Measurements from ENCODE around the gene NEURL4. TPM values are rescaled to one million over a fixed set of nuclear protein-coding genes. Genes with fewer than 3 reads are reported as not detected.

NEURL4 gene
- total and polyA plus RNA-seq, 5 donors from 2014 or later, result 0.27 to 39.5 (median 1.1) TPM

- Mint-ChIP-seq H3K36me3 (no peaks in the 10 kb centered on the region), H3K27ac (peak overlapping the region in 2 of 3 donors; percentile 20 to 78), H3K9me3 (peaks cover 0 to 2% (median 0%) of the 10 kb centered on the region in 7 donors), H3K4me1 (peaks cover 5 to 24% (median 12%) of the 10 kb centered on the region in 4 donors), H3K4me3 (peak overlapping the region in 1 of 4 donors; percentile 67), H3K27me3 (peaks cover 41% of the 10 kb centered on the region)
- no peak for ATAC-seq (ENCODE audit: low read depth in 2 of 2)
- Histone ChIP-seq H3K9me3 (ENCODE audit: control insufficient read depth in 2 of 2, low read length in 2 of 2) (no peaks in the 10 kb centered on the region), H3K4me3 (ENCODE audit: low read depth, low read length) (no peak overlapping the region), H3K27ac (ENCODE audit: insufficient read depth, low read length, poor library complexity, severe bottlenecking) (no peak overlapping the region), H3K36me3 (ENCODE audit: control insufficient read depth, insufficient read depth, low read length) (no peaks in the 10 kb centered on the region), H3K4me1 (ENCODE audit: control insufficient read depth, insufficient read depth, low read length, poor library complexity, severe bottlenecking) (peaks cover 19% of the 10 kb centered on the region), H3K27me3 (ENCODE audit: control insufficient read depth, insufficient read depth, low read length) (peaks cover 6% of the 10 kb centered on the region)
- DNase-seq, result no peak
Observed at GRCh38 chr17:7266784-7267183, 62.4 kb downstream of the NEURL4 start.

Other genes with a start within 250 kb of the NEURL4 start
Only the 30 nearest of the 34 such genes appear.
- not detected for gene ASGR2, start 214.5 kb downstream of the NEURL4 start, total RNA-seq
- not detected for gene ASGR2, start 214.5 kb downstream of the NEURL4 start, polyA plus RNA-seq
- not detected for gene ASGR1, start 150.0 kb downstream of the NEURL4 start, total RNA-seq
- under 1 TPM in 1 of 4 donors, not detected in 3; 0.24 TPM for gene ASGR1, start 150.0 kb downstream of the NEURL4 start, polyA plus RNA-seq
- 2.9 TPM for gene DLG4, start 109.5 kb downstream of the NEURL4 start, total RNA-seq
- gene DLG4, start 109.5 kb downstream of the NEURL4 start, polyA plus RNA-seq, result under 1 TPM; 0.22 to 0.73 (median 0.42) TPM
- gene ACADVL, start 109.4 kb downstream of the NEURL4 start, total RNA-seq, result 277 TPM
- 10 to 100 TPM; 73.6 to 92.3 (median 84.9) TPM for gene ACADVL, start 109.4 kb downstream of the NEURL4 start, polyA plus RNA-seq
- gene DVL2, start 94.8 kb downstream of the NEURL4 start, total RNA-seq, result 35.8 TPM
- gene DVL2, start 94.8 kb downstream of the NEURL4 start, polyA plus RNA-seq, result 10 to 100 TPM; 10.5 to 19.4 (median 15.7) TPM
- gene PHF23, start 89.9 kb downstream of the NEURL4 start, total RNA-seq, result 16.0 TPM
- 10 to 100 TPM; 17.0 to 24.8 (median 21.2) TPM for gene PHF23, start 89.9 kb downstream of the NEURL4 start, polyA plus RNA-seq
- 227 TPM for gene GABARAP, start 86.9 kb downstream of the NEURL4 start, total RNA-seq
- gene GABARAP, start 86.9 kb downstream of the NEURL4 start, polyA plus RNA-seq, result 1,000 to 10,000 TPM in 2 of 4 donors, 100 to 1,000 TPM in 2; 939 to 1,205 (median 986) TPM
- gene CTDNEP1, start 77.6 kb downstream of the NEURL4 start, total RNA-seq, result 114 TPM
- gene CTDNEP1, start 77.6 kb downstream of the NEURL4 start, polyA plus RNA-seq, result 10 to 100 TPM; 33.0 to 40.7 (median 38.8) TPM
- gene ELP5, start 77.1 kb downstream of the NEURL4 start, total RNA-seq, result 31.6 TPM
- gene ELP5, start 77.1 kb downstream of the NEURL4 start, polyA plus RNA-seq, result 10 to 100 TPM; 54.5 to 74.0 (median 59.0) TPM
- not detected for gene CLDN7, start 66.9 kb downstream of the NEURL4 start, total RNA-seq
- 1 to 10 TPM in 2 of 4 donors, under 1 TPM in 2; 0.55 to 2.0 (median 1.3) TPM for gene CLDN7, start 66.9 kb downstream of the NEURL4 start, polyA plus RNA-seq
- gene SLC2A4, start 47.6 kb downstream of the NEURL4 start, total RNA-seq, result not detected
- gene SLC2A4, start 47.6 kb downstream of the NEURL4 start, polyA plus RNA-seq, result not detected
- not detected for gene YBX2, start 34.7 kb downstream of the NEURL4 start, total RNA-seq
- not detected for gene YBX2, start 34.7 kb downstream of the NEURL4 start, polyA plus RNA-seq
- 485 TPM for gene EIF5A, start 21.7 kb downstream of the NEURL4 start, total RNA-seq
- gene EIF5A, start 21.7 kb downstream of the NEURL4 start, polyA plus RNA-seq, result 100 to 1,000 TPM; 210 to 631 (median 398) TPM
- gene GPS2, start 14.0 kb downstream of the NEURL4 start, total RNA-seq, result 129 TPM
- 100 to 1,000 TPM in 2 of 4 donors, 10 to 100 TPM in 2; 79.3 to 107 (median 96.5) TPM for gene GPS2, start 14.0 kb downstream of the NEURL4 start, polyA plus RNA-seq
- 723 TPM for gene ACAP1, start 7.2 kb upstream of the NEURL4 start, total RNA-seq
- gene ACAP1, start 7.2 kb upstream of the NEURL4 start, polyA plus RNA-seq, result 100 to 1,000 TPM; 194 to 259 (median 213) TPM
- 1.3 TPM for gene KCTD11, start 22.8 kb upstream of the NEURL4 start, total RNA-seq
- 1 to 10 TPM; 2.6 to 4.0 (median 2.9) TPM for gene KCTD11, start 22.8 kb upstream of the NEURL4 start, polyA plus RNA-seq
- gene TMEM95, start 25.8 kb upstream of the NEURL4 start, total RNA-seq, result not detected
- gene TMEM95, start 25.8 kb upstream of the NEURL4 start, polyA plus RNA-seq, result not detected
- gene TNK1, start 51.8 kb upstream of the NEURL4 start, total RNA-seq, result 4.8 TPM
- gene TNK1, start 51.8 kb upstream of the NEURL4 start, polyA plus RNA-seq, result 1 to 10 TPM in 3 of 4 donors, under 1 TPM in 1; 0.42 to 3.8 (median 1.4) TPM
- gene PLSCR3, start 65.2 kb upstream of the NEURL4 start, total RNA-seq, result 113 TPM
- gene PLSCR3, start 65.2 kb upstream of the NEURL4 start, polyA plus RNA-seq, result 100 to 1,000 TPM; 148 to 174 (median 153) TPM
- gene TMEM256, start 74.8 kb upstream of the NEURL4 start, total RNA-seq, result 23.0 TPM
- gene TMEM256, start 74.8 kb upstream of the NEURL4 start, polyA plus RNA-seq, result 10 to 100 TPM; 64.9 to 80.9 (median 66.7) TPM
- gene NLGN2, start 78.5 kb upstream of the NEURL4 start, total RNA-seq, result 3.6 TPM
- not detected for gene NLGN2, start 78.5 kb upstream of the NEURL4 start, polyA plus RNA-seq
- gene SPEM1, start 91.0 kb upstream of the NEURL4 start, total RNA-seq, result not detected
- not detected for gene SPEM1, start 91.0 kb upstream of the NEURL4 start, polyA plus RNA-seq
- gene SPEM2, start 96.3 kb upstream of the NEURL4 start, total RNA-seq, result not detected
- not detected for gene SPEM2, start 96.3 kb upstream of the NEURL4 start, polyA plus RNA-seq
- not detected for gene SPEM3, start 99.5 kb upstream of the NEURL4 start, total RNA-seq
- not detected for gene SPEM3, start 99.5 kb upstream of the NEURL4 start, polyA plus RNA-seq
- gene TMEM102, start 106.1 kb upstream of the NEURL4 start, total RNA-seq, result 16.8 TPM
- 10 to 100 TPM; 22.3 to 28.4 (median 24.2) TPM for gene TMEM102, start 106.1 kb upstream of the NEURL4 start, polyA plus RNA-seq
- gene FGF11, start 110.2 kb upstream of the NEURL4 start, total RNA-seq, result 3.3 TPM
- gene FGF11, start 110.2 kb upstream of the NEURL4 start, polyA plus RNA-seq, result under 1 TPM in 3 of 4 donors, not detected in 1; 0.07 to 0.27 (median 0.18) TPM
- 7.6 TPM for gene CHRNB1, start 115.7 kb upstream of the NEURL4 start, total RNA-seq
- gene CHRNB1, start 115.7 kb upstream of the NEURL4 start, polyA plus RNA-seq, result 10 to 100 TPM; 18.0 to 28.7 (median 27.0) TPM
- gene ZBTB4, start 150.3 kb upstream of the NEURL4 start, total RNA-seq, result 53.5 TPM
- gene ZBTB4, start 150.3 kb upstream of the NEURL4 start, polyA plus RNA-seq, result 10 to 100 TPM in 3 of 4 donors, 1 to 10 TPM in 1; 8.3 to 14.0 (median 11.0) TPM
- not detected for gene SLC35G6, start 152.1 kb upstream of the NEURL4 start, total RNA-seq
- gene SLC35G6, start 152.1 kb upstream of the NEURL4 start, polyA plus RNA-seq, result not detected
- gene POLR2A, start 155.0 kb upstream of the NEURL4 start, total RNA-seq, result 568 TPM
- gene POLR2A, start 155.0 kb upstream of the NEURL4 start, polyA plus RNA-seq, result 10 to 100 TPM; 32.3 to 44.0 (median 37.2) TPM